ENCODE measurements around the gene TOPORS.

GRCh38 chr9:32596096-32596865 is 43.9 kb upstream of the TOPORS start:
- TF ChIP-seq EP300 (IDR thresholded peaks at IDR 0.05; ENCODE audit: borderline replicate concordance) (no peak), ZBTB7A (IDR thresholded peaks at IDR 0.05; ENCODE audit: low read depth) (no peak), CREB1 (IDR thresholded peaks at IDR 0.05; ENCODE audit: low read depth) (no peak)

All from Ishikawa (cell line).